HUDEP-2 (cell line): ENCODE data around the gene LMO2.
A peak's percentile ranks its signal among the peaks of the same experiment; 100 is the strongest.
"Not testable (repeated sequence)": the region's sequence is repeated elsewhere in the genome, so short reads cannot be mapped to it uniquely, and the experiment has no call there.

ENCODE experiments used
- DNase-seq, 76 experiments: peaks; one replicate each; lab custom pipeline; 2025; ENCODE audit not compliant: unreplicated experiment in 76 of 76; lab: John Stamatoyannopoulos, UW

Gene LMO2

DNA sequence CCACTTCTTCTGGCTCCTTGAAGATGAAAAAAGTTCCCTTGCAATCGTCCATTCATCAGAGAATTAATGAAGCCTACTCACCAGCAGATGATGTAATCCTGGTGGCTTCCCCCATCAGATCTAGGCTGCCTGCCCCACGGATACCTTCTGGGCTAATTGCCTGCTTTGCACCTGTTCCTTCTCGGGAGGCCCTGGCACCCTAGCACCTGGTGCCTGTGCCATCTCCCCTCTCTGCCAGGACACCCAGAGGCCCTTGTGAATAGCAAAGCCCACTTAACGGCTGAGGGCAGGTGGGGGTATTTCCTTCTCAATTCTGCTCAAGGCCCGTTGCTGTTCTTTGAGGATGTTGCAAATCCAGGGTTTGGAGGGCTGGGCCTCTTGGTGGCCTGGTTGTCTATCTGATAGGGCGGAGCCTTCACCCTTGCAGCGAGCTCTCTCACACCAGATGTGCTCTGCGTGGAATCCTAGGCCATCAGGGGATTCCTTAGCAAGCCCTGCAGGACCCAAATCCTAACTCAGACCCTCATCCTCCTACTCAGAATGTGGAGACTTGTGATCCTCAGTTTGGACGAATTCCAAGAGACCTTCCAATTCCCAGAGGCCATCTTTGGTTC, at the start of gene LMO2:
Gene LMO2, minus strand, starts transcription at position 363 of the 614 bp plus-strand sequence. CDS start 22,360 bp downstream, outside the sequence.
- DNase-seq: peak in 71 of 76 experiments; percentile 11 to 88 (median 63)

GRCh38 chr11:33940538-33940815, 48.6 kb upstream of the LMO2 start:
- no peak for DNase-seq

- peak in 57 of 76 experiments; percentile 5 to 65 (median 37) for DNase-seq
Observed at GRCh38 chr11:33936725-33937604, 45.1 kb upstream of the LMO2 start.

GRCh38 chr11:33935461-33936456, 43.9 kb upstream of the LMO2 start:
- no peak for DNase-seq

DNA sequence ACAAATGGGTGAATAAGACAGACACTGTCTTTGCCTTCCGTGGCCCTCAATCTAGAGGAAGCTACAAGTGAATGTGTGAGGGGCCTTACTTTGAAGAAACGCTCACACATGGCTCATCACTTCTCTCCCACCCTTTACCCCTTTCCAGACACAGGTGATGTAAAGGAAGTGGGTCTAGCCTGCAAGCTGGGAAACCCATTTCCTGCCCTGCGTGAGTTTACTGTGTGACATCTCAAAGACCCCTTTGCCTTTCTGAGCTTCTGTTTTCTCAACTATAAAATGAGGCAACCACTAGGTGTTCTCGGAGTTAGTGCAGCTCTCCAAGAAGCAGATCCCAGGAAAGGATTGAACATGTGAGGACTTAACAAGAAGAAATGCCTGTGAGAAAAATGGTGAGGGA, 43.1 kb upstream of the LMO2 start:
- DNase-seq: no peak

GRCh38 chr11:33934450-33934849, 42.6 kb upstream of the LMO2 start:
- no peak for DNase-seq

DNA sequence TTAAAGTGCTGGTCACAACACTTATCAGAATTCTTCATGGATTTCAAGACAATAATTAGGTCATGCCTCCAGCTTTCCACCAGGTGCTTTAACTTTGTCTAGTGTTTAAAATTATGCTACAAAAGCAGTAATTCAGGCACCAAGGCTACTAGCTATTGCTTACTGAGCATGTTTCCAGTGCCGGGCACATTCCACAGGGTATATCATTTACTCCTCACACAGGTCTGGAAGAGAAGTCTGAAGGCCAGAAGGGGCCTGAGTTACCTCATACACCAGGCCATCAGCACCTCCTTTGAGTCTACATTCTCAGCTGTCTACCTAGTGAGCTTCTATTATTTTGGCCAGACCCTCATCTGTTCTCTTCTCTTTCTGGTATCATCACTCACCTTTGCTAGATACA, 41.7 kb upstream of the LMO2 start:
- no peak for DNase-seq

DNA sequence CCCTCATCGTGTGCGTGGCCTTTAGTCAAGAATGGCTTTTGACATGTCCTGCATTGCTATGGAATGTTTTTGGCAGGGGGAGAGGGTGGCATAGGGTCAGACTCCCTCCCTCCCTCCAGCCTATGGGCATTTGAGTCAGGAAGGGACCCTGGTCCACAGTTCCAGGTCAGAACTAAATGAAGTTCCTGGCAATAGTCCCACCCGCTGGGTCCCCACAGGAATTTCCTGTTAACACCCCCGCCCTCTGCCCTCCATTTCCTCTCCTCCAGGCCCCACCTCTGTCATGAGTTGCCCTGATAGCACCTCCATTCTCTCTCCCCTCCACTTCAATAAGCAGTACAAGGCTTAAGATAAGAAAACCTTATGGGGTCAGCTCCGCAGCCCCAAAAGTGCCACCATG, 40.8 kb upstream of the LMO2 start:
- DNase-seq: no peak

GRCh38 chr11:33931739-33932366, 40.0 kb upstream of the LMO2 start:
- not testable (repeated sequence) for DNase-seq

GRCh38 chr11:33931067-33931466, 39.2 kb upstream of the LMO2 start:
- no peak for DNase-seq

DNA sequence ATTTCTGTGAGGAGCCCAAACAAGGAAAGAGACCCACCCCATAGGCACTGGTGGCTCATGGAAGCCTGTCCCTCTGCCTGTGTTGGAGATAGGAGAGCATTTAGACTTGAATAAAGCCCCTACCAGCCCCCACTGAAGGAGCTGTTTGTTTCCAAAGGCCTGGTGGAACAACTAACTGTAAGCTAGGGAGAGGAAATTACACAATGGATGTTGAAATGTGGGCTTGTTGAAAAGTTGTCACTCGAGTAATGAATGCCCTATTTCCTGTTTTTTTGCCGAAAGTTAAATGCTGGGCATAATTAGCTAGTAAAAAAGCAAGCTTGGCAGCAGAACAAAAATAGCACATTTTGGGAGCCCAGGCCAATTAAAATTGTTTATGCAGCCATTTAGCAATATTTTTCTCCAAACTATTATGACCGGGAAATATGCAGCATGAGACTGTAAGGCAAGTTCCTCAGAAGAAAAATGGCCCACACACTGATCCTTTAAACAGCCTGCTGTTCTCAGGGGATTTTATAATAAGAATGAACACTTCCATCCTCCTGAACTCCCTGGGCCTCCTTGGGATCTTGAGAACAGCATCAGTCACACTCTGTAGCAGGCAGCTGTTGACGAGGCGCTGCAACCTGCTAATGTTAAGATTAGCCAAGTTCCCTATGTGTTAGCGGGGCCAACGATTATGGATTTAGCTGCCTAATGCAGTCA, 38.6 kb upstream of the LMO2 start:
- no peak for DNase-seq

DNA sequence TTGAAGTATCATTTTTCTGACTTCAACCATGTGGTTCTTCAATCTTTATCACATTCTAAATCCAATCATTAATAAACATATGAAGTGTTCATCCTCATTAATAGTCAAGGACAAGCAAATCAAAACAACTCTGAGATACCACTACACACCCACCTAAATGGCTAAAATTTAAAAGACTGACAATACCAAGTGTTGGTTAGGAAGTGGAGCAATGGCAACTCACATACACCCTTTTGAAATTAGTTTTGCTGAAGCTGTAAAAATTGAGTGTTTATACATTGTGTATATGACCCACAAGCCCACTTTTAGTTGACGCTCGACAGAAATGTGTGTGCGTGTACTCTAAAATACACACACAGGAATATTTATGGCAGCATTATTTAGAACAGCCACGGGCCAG, 36.7 kb upstream of the LMO2 start:
- DNase-seq: no peak

GRCh38 chr11:33926671-33927552, 35.0 kb upstream of the LMO2 start:
- DNase-seq: no peak

DNA sequence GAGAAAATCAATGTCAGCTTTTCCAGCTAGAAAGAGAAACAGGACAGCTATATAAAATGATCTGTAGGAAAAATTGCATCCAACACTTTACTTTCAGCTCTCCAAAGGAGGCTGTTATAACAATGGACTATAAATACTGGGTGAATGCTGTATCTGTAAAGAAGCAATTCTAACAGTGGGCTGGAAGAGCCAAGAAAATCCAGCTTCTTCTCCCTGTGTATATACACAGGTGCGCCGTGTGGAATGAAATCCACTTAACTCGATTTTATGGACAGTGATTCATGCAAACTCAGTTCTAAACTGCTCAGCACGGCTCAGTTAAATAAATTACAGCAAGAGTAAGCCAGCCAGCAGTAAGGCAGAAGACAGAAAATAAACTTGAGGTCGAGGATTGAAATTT, 32.5 kb upstream of the LMO2 start:
- no peak for DNase-seq

DNA sequence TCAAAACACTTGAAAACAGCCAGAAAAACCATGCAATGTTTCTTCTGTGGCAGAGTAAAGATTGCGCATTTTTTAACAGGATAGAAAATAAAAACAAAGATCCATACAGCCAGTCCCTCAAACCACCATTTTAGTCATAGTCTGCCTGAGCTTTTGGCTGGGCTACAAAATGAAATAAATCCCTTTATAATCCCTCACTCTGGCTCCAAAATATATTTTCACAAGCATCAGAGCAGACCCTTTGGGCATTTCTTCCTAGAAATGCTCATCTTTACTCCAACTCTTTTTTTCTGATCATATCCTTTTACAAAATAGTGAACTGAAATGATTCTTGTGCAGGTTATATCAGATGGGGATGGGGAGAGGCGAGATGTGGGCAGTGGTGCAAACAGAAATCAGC, 31.8 kb upstream of the LMO2 start:
- no peak for DNase-seq

DNA sequence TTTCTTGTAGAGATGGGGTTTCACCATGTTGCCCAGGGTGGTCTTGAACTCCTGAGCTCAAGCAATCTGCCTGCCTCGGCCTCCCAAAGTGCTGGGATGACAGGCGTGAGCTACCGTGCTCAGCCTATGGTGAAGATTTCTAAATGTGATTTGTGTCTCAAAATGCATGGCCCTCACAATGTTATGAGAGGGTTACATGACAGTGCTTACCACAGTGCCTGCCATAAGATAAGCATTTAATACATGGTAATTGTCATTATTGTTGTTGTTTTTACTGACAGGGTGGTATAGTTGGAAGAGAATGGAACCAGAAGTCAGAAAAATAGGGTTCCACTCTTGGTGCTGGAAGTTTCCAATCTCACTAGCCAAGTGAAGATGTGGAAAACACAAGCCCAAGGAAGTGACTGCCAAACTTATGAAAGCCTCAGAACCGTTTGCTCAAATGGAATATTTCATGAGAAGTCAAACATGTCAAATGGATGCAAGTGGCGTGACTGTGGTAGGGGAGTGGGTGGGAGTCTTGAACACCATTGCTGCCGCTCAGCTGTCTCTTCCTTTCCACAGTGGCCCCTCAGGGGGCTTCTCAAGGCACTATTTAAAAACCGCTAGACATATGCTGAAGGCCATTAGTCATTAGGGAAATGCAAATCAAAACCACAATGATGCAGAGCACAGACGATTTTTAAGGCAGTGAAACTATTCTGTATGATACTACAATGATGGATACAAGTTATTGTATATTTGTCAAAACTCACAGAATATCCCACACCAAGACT, 29.1 kb upstream of the LMO2 start:
- DNase-seq: no peak

GRCh38 chr11:33919645-33920044, 27.8 kb upstream of the LMO2 start:
- no peak for DNase-seq

DNA sequence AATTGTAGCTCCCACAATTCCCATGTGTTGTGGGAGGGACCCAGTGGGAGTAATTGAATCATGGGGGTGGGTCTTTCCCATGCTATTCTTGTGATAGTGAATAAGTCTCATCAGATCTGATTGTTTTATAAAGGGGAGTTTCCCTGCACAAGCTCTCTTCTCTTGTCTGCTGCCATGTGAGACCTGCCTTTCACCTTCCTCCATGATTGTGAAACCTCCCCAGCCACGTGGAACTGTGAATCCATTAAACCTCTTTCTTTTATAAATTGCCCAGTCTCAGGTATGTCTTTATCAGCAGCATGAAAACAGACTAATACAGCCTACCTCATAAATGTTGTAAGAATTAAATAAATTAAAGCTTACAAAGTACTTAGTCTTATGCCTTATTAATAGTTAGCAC, 25.5 kb upstream of the LMO2 start:
- DNase-seq: not testable (repeated sequence)
